Psoas muscle (tissue), 8 donors: Measurements from ENCODE around the gene SCAMP5. TPM values are rescaled to one million over a fixed set of nuclear protein-coding genes. Genes with fewer than 3 reads are reported as not detected.

Source experiments
- ATAC-seq, 4 donors: fragments of 200-7000 bp; cut with Tn5 transposase; one replicate each; pipeline ENCODE4 v1.9.1; 2020; ENCODE audit warnings: moderate library complexity in 3 of 4, mild to moderate bottlenecking in 2 of 4
- DNase-seq, 2 donors: peaks; one replicate each; pipeline ENCODE4 v3.0.0-alpha.2; 2020
- H3K27ac ChIP-seq: fragments of 200-600 bp; one replicate; pipeline ENCODE4 v1.8.0; 2022
- H3K27me3 ChIP-seq, 3 donors: fragments of 200-600 bp in 1 of 3; one replicate each; pipeline versions ENCODE4 v1.6.1 to v1.8.0; 2013 to 2022; ENCODE audit warnings: low read length in 2 of 3, mild to moderate bottlenecking in 2 of 3, moderate library complexity in 1 of 3; ENCODE audit not compliant: insufficient read depth in 3 of 3
- H3K36me3 ChIP-seq, 2 donors: fragments of 200-600 bp in 1 of 2; one replicate each; pipeline versions ENCODE4 v1.6.1 to v1.8.0; 2013 to 2022; ENCODE audit warnings: low read depth in 1 of 2, mild to moderate bottlenecking in 1 of 2, moderate library complexity in 1 of 2; ENCODE audit not compliant: insufficient read depth in 1 of 2
- H3K4me1 ChIP-seq: fragments of 200-600 bp; one replicate; pipeline ENCODE4 v1.8.0; 2022
- H3K4me3 ChIP-seq: fragments of 200-600 bp; one replicate; pipeline ENCODE4 v1.8.0; 2022; ENCODE audit warnings: mild to moderate bottlenecking
- H3K9me3 ChIP-seq: fragments of 200-600 bp; one replicate; pipeline ENCODE4 v1.8.0; 2022
- CTCF ChIP-seq: fragments of 200-600 bp; IDR thresholded peaks from one replicate; pipeline ENCODE4 v1.8.0; 2022; ENCODE audit warnings: antibody characterized with exemption
- WGBS, 3 donors: extraction: QIAGEN DNeasy Blood & Tissue Kit; methylation state at CpG; one replicate each; pipeline versions ENCODE4 v1.1.6 to v1.1.7; 2013; 5-methylcytosine and 5-hydroxymethylcytosine counted together
- intact Hi-C, 2 donors: fragments of 100-400 bp; cut with DNase I; formaldehyde crosslinking; loops; one replicate each; pipeline versions ENCODE4 v1.11.0 to v1.14.2; 2022
- polyA plus RNA-seq, 3 donors: library from polyadenylated mRNA; stranded (reverse); fragments of 200-250 nt; gene quantifications; one replicate each; pipeline ENCODE4 v1.2.3, GENCODE V29; 2013
- total RNA-seq, 4 donors: library from RNA; stranded (reverse); fragmentation: NEBNext Ultra II Directional in 2 of 4; extraction: Animal tissue kit (Norgen Biotek cat#: 25700) in 2 of 4; gene quantifications; one replicate each; pipeline versions ENCODE4 v1.2.1 to v1.2.4, GENCODE V29; 2021 to 2023
- donor health status: healthy with polysubstance abuse.
- donor health status: DM: no; HTN: no; CAD: no; lungs with moderate emphysema.
- donor health status: Bipolar disorder and iron deficiency.
- donor health status: healthy.
- donor health status: DM: yes; HTN: yes; CAD: no.
- donor health status: DM: no; HTN: no; CAD: no.
- donor health status: DM: no; HTN: no; CAD: no.
- donor health status: DM: yes; HTN: yes; CAD: no.

The SCAMP5 gene
- total and polyA plus RNA-seq, 7 donors = 0.03 to 6.3 (median 0.60) TPM; not detected in 1

GRCh38 chr15:74978503-74978902, 16.9 kb upstream of the SCAMP5 start:
- 9 to 24% (median 24%) methylated on average over 3 of the region's 3 CpGs for WGBS, 3 donors
- Histone ChIP-seq H3K36me3 (no peaks in the 10 kb centered on the region), H3K9me3 (no peaks in the 10 kb centered on the region), H3K4me3 (no peak overlapping the region), H3K27ac (no peak overlapping the region), H3K4me1 (no peaks in the 10 kb centered on the region), H3K27me3 (peaks cover 0 to 28% (median 4%) of the 10 kb centered on the region in 3 donors)
- DNase-seq (no peak), ATAC-seq (no peak)
- no peak for TF ChIP-seq CTCF
- intact Hi-C loops = no loop called here

GRCh38 chr15:74982183-74982582, 13.2 kb upstream of the SCAMP5 start:
- ATAC-seq (no peak), DNase-seq (no peak)
- 40 to 50% (median 43%) methylated on average over 5 of the region's 5 CpGs for WGBS, 3 donors
- Histone ChIP-seq H3K4me3 (no peak overlapping the region), H3K27me3 (peaks cover 0 to 35% (median 7%) of the 10 kb centered on the region in 3 donors), H3K4me1 (no peaks in the 10 kb centered on the region), H3K27ac (no peak overlapping the region), H3K36me3 (no peaks in the 10 kb centered on the region), H3K9me3 (no peaks in the 10 kb centered on the region)
- TF ChIP-seq CTCF = no peak
- intact Hi-C loops = no loop called here

- TF ChIP-seq CTCF = no peak
- no peaks in the 10 kb centered on the region for H3K4me1 ChIP-seq
- 9 to 20% (median 11%) methylated on average over 4 of the region's 4 CpGs for WGBS, 3 donors
- intact Hi-C loops = no loop called here
- no peak for DNase-seq
- H3K27ac ChIP-seq = no peak overlapping the region
- H3K27me3 ChIP-seq = peaks cover 0 to 35% (median 7%) of the 10 kb centered on the region in 3 donors
- no peaks in the 10 kb centered on the region for H3K36me3 ChIP-seq
- no peak overlapping the region for H3K4me3 ChIP-seq
- ATAC-seq = no peak
- no peaks in the 10 kb centered on the region for H3K9me3 ChIP-seq
Measured at GRCh38 chr15:74983725-74984231, 11.6 kb upstream of the SCAMP5 start.

- Histone ChIP-seq H3K4me3 (no peak overlapping the region), H3K36me3 (no peaks in the 10 kb centered on the region), H3K4me1 (no peaks in the 10 kb centered on the region), H3K27ac (no peak overlapping the region), H3K27me3 (peaks cover 0 to 16% (median 3%) of the 10 kb centered on the region in 3 donors), H3K9me3 (no peaks in the 10 kb centered on the region)
- 42 to 49% (median 42%) methylated on average over 4 of the region's 4 CpGs for WGBS, 3 donors
- DNase-seq = no peak
- intact Hi-C loops = no loop called here
- TF ChIP-seq CTCF = no peak
- ATAC-seq = no peak
Measured at GRCh38 chr15:74988007-74988800, 7.2 kb upstream of the SCAMP5 start.
